Peyer's patch (tissue), 4 donors: Measurements from ENCODE around the gene REX1BD.

Experiments used
- CTCF ChIP-seq, 6 experiments: fragments of 450-650 bp in 4 of 6; fragments of 200-600 bp in 2 of 6; sonication (generic) in 1 of 6; IDR thresholded peaks; one replicate each; pipeline ENCODE4 v1.5.1; 2017 to 2019; ENCODE audit warnings: antibody characterized with exemption in 6 of 6, mild to moderate bottlenecking in 3 of 6, moderate library complexity in 1 of 6
- POLR2A ChIP-seq, 2 donors: fragments of 450-650 bp; IDR thresholded peaks; one replicate each; pipeline ENCODE4 v1.5.1; 2017; ENCODE audit warnings: antibody characterized with exemption in 2 of 2, mild to moderate bottlenecking in 2 of 2, moderate library complexity in 2 of 2

GRCh38 chr19:18541258-18541991 lies 47.2 kb upstream of the REX1BD start:
- TF ChIP-seq CTCF (IDR thresholded peaks at IDR 0.05) (no peak), POLR2A (IDR thresholded peaks at IDR 0.05) (no peak)
